ENCODE results near the gene SLC7A10.

DNA sequence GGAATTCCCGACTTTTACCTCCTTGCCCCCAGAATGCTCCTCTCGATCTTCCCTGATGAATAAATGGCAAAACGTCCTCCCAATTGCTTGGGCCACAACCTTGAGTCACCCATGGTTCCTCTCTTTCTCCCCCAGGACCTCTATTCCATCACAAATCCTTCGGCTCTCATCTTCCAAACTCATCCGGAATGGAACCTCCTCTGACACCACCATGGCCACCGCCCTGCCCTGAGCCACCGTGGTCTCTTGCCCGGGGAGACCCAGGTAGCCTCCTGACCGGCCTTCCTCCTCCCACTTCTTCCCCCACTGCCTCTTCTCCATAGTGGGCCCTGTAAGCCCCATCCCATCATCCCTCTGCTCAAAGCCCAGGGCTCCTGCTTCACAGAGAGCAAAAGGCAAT, 4.9 kb downstream of the SLC7A10 start:
- TF ChIP-seq, protein P1, sequence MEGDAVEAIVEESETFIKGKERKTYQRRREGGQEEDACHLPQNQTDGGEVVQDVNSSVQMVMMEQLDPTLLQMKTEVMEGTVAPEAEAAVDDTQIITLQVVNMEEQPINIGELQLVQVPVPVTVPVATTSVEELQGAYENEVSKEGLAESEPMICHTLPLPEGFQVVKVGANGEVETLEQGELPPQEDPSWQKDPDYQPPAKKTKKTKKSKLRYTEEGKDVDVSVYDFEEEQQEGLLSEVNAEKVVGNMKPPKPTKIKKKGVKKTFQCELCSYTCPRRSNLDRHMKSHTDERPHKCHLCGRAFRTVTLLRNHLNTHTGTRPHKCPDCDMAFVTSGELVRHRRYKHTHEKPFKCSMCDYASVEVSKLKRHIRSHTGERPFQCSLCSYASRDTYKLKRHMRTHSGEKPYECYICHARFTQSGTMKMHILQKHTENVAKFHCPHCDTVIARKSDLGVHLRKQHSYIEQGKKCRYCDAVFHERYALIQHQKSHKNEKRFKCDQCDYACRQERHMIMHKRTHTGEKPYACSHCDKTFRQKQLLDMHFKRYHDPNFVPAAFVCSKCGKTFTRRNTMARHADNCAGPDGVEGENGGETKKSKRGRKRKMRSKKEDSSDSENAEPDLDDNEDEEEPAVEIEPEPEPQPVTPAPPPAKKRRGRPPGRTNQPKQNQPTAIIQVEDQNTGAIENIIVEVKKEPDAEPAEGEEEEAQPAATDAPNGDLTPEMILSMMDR (IDR thresholded peaks at IDR 0.05; ENCODE audit: borderline replicate concordance, extremely low read depth, low read length, poor library complexity, severe bottlenecking): no peak
- no peak for TF ChIP-seq EZH2 (IDR thresholded peaks at IDR 0.05; ENCODE audit: borderline replicate concordance, low read depth, low read length, severe bottlenecking)
